Gastroesophageal sphincter (tissue), 3 donors: Measurements from ENCODE around the gene HOXD8.

Experiments
- POLR2A ChIP-seq, 2 donors: fragments of 450-650 bp; IDR thresholded peaks; one replicate each; pipeline ENCODE4 v1.6.1; 2017; ENCODE audit warnings: antibody characterized with exemption in 2 of 2, mild to moderate bottlenecking in 2 of 2, moderate library complexity in 1 of 2
- TF ChIP-seq, protein P1 (sequence below), 4 experiments: fragments of 200-600 bp in 2 of 4; fragments of 450-650 bp in 2 of 4; sonication (generic) in 1 of 4; IDR thresholded peaks; one replicate each; pipeline ENCODE4 v1.5.1; 2017 to 2019; ENCODE audit warnings: antibody characterized with exemption in 4 of 4, mild to moderate bottlenecking in 2 of 4, moderate library complexity in 2 of 4

DNA sequence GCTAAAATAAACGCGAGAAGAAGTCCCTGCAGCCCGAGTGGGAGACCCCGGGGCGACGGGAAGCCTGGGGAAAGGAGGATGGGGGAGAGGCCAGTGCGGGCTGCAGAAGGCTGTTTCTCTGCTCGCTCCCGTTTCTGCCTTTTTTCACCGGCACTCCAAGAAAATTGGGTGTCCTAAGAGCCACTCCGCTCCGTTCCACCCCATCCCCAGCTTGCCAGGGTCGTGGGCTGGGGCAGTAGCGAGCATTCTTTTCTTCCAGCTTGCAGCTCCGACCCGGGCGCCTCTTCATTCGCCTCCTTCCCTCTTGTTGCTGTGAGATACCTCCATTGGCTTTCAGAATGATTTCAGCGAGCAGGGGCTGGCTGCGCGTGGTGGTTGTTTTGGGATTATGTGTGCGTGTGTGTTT, 28.7 kb downstream of the HOXD8 start:
- TF ChIP-seq, protein P1, sequence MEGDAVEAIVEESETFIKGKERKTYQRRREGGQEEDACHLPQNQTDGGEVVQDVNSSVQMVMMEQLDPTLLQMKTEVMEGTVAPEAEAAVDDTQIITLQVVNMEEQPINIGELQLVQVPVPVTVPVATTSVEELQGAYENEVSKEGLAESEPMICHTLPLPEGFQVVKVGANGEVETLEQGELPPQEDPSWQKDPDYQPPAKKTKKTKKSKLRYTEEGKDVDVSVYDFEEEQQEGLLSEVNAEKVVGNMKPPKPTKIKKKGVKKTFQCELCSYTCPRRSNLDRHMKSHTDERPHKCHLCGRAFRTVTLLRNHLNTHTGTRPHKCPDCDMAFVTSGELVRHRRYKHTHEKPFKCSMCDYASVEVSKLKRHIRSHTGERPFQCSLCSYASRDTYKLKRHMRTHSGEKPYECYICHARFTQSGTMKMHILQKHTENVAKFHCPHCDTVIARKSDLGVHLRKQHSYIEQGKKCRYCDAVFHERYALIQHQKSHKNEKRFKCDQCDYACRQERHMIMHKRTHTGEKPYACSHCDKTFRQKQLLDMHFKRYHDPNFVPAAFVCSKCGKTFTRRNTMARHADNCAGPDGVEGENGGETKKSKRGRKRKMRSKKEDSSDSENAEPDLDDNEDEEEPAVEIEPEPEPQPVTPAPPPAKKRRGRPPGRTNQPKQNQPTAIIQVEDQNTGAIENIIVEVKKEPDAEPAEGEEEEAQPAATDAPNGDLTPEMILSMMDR (IDR thresholded peaks at IDR 0.05): no peak
- no peak for TF ChIP-seq POLR2A (IDR thresholded peaks at IDR 0.05)
